NCI-H1417 (cell line): ENCODE measurements around the gene OBP2A.
"Not testable (repeated sequence)": the region's sequence is repeated elsewhere in the genome, so short reads cannot be mapped to it uniquely, and the experiment has no call there.

ENCODE experiments used
- DNase-seq, 3 experiments: peaks; one replicate each; lab custom pipeline; 2025; lab: John Stamatoyannopoulos, UW

The OBP2A gene

DNA sequence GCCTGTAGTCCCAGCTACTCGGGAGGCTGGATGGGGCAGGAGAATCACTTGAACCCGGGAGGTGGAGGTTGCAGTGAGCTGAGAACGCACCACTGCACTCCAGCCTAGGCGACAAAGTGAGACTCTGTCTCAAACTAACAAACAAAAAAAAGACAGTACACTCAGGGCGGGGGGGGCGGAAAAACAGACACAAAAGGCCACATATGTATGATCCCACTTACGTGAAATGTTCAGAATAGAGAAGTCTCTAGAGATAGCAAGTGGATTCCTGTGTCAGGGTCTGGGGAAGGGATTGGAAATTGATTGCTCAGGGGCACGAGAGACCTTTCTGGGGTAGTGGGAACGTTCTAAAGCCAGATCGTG is 33.7 kb upstream of the OBP2A start:
- DNase-seq: no peak

DNA sequence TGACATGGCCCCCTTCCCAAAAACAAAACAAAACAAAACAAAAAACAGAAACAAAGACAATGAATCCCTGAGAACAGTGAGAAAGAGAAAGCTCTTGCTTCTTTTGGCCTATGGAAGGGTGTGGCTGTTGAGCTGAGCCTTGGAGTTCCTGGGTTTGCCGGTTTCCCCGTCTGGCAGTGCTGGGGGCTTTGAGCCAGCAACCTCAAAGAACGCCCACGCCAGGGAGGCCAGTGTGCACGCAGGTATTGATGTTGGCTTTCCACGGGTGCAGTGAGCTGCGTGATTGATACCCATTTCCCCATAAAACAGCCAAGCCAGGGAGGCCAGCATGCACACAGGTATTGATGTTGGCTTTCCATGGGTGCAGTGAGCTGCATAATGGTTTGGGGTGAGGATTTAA is 33.0 kb upstream of the OBP2A start:
- no peak for DNase-seq

DNA sequence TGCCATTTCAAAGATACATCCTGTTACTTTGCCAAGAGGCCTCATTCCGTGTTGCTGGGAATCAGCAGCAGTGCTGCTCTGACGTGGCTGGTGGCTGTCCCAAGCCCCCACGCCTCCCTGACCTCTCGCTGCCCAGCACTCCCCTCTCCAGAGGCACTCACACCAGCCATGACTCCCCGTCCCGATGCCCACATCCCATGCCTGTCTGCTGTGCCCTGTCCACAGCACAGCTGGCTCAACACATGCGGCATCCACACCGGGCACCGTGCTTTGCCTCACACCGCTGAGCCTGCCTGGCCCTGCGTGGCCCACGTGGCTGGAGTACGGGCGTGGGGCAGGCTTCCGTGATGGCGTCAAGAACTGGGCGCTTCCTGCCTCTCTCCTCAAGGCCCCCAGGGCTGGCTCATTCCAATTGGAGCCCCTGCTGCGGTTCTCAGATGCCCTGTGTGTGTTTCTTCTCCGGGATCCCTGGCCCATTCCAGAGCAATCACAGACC is 32.5 kb upstream of the OBP2A start:
- DNase-seq: no peak

DNA sequence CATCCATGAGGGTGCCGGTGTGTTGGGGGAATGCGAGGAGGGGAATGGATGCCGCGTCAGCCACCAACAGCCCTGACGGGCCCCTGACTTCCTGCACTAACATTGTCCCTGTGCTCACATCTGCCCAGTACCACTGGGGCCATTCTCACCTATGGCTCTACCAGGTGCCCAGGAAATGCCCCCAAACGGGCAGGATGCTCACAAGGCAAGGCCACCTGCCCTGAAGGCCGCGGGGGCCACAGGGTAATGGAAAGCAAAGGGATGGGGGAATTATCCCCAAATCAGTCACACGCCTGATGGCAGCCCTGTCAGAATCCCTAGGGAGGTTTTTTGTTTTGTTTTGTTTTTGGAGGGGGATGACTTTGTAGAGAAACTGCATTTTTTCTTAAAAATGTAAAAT is 32.0 kb upstream of the OBP2A start:
- not testable (repeated sequence) for DNase-seq

DNA sequence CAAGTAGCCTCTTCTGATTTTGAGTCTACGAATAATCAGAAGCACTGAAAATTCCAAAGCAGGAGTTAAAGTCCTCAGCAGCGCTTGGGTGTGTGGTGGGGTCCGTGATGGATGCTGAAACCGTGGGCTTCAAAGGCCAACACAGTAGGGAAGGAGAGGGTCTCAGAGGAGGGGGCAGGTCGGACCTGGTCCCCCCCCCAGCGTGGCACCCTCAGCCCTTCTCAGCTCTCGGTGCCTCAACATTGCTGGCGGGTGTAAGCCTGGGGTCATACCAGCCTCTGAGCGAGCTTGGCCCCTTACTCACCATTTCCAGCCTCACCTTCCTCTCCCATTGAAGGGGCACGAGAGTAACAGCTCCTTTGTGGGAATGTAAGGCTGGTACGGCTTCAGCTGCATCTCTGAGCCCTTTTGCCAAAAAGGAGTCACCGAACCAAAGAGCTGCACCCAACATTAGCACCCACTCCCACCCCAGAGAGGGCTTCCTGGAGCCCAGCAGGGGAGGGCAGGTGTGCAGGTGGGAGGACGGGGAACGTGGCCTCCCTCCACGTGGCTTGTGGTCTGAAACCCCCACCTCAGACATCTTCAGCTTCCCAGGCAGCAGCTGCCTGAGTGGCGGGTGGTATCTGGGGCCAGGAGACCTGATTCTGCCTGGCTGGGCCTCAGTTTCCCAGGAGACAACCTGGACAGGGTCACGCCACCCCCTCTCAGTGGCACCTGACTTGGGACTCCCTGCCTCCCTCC is 31.4 kb upstream of the OBP2A start:
- DNase-seq: no peak

DNA sequence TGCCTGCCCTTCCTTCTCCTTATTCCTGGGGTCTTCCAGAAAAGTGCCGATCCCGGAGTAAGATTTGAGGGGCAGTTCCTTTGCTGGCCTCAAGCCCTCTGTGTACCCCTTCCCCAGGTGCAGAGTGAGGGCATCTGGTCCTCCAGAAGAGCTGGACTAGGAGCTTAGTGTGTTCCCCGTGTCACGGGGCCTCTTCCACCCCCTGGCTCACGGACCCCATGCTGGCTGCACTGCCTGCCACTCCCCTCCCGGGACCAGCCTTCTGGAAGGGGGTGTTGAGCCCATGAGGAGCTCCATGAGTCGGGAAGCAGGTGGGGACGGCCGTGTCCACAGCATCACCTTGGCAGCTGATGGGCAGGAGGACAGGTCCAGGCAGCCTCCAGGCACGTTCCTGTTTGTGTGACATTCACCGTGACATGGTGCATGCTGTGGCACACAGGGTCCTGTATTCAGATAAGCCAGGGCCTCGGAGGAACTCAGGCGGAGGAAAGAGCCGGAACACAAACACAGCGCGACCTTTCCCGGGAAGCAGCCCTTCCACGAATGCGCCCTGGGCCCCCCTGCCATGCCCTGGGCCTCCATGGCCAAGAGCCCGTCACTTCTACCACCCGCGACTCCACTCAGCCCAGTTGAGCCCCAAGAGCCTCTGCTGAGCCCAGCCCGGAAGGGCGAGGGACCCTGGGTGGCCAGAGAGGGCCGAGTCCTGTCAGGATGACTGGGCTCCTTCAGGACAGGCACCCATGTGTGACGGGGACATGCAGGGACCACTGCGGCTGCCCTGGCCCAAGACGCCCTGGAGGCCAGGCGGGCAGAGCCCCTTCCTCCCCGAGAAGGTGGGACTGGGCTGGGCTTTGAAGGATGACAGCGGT is 30.6 kb upstream of the OBP2A start:
- DNase-seq: no peak

DNA sequence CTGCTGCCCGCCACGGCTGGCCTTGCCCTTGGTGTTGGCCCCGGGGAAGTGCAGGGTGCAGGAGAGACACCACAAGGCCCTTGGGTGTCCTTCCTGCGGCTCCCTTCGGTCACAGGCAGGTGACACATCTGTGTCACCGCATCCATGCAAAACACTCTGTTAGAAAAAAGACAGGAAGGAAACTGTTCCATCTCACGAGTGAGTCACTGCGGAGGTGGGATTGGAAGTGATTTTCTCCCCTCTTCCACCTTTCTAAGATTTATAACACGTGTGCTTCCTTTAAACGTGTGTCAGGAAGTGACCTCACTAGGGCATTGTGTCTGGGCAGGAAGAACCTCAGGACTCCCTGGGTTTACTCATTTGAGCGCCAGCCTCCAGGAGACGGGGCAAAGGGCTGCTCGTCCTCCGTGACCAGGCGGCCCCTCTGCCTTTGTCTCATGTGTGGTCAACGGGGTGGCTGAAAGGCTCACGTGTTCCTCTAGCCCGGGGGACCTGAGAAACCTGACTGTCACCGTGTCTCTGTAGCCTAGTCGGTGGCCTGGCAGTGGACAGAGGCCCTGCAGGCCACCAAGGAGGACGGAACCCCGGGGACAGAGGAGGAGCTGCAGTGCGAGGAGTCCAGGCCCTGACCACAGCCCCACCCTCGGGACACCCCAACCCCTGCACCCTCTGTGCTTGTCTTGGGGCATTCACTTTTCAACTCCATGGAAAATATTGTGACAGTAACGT is 29.6 kb upstream of the OBP2A start:
- DNase-seq: no peak

DNA sequence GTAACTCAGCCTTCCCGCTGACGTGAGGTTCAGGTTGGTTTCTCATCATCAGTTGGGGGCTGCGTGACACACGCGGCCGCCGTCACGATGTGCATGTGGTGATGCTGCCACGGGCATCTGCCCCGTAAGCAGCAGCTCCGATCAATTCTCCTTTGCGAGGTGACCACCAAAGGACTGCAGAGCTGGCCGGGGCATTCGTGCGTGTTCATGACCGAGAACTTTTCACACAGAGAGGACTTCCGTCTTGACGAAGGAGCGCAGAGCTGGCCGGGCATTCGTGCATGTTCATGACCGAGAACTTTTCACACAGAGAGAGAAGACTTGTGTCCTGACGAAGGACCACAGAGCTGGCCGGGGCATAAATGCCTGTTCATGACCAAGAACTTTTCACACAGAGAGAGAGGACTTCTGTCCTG is 28.5 kb upstream of the OBP2A start:
- DNase-seq: no peak

DNA sequence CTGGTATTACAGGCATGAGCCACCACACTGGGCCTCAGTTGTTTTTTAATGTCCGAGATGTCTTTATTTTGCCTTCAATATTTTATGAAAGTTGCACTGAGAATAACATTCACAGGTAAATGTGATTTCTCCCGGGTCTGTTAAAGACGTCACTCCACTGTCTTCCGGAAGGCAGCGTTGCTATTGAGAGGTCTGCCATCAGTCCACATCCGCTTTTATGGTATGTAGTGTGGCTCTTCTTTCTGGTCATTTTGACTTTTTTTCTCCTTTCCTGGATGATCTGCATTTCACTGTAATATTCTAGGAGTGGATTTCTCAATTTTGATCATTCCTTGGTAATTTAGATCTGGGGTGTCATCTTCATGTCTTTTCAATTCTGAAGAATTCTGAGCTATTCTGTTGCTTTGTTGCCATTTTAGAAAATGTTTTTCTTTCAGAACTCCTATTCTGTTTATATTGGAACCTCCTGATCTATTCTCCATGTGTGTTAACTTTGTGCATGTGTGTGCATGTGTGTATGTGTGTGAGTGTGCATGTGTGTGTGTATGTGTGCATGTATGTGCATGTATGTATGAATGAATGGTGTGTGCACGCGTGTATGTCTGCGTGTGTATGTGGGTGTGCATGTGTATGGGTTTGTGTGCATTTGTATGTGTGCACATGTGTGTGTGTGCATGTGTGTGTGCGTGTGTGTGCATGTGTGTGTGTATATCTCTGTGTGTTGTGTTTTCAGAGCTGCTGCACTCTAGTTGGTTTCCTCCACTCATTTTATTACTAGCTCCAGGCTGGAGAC is 26.6 kb upstream of the OBP2A start:
- no peak for DNase-seq

DNA sequence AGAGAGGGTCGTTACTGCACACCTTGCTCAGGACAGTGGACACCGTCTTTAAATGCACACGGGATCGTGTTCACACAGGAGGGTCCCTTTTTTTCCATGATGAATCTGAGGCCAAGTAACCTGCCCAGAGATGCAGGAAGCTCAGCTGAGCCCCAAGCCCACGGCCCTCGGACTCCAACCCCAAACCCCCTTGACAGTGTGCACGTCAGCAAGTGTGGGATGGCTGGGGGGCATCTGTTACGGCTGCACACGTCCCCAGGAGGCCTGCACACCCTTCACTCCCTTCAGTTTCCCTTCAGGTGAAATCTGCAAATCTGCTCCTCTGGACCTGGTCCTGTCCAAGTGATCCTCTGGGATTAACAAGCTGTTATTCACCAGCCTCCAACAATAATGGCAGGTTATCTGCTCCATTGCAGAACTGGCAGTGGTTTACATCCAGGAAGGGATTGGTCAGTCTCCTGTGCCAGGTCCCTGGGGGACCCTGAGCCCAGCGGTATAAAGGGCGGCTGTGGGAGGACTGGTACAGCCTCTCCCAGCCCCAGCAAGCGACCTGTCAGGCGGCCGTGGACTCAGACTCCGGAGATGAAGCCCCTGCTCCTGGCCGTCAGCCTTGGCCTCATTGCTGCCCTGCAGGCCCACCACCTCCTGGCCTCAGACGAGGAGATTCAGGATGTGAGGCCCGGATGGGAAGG is 24.9 kb upstream of the OBP2A start, which contains the start of gene LCN1:
LCN1 (plus strand) TSS at position 525 of the 692 bp plus-strand sequence; CDS start at position 583, 58 bp downstream.
- DNase-seq: no peak

DNA sequence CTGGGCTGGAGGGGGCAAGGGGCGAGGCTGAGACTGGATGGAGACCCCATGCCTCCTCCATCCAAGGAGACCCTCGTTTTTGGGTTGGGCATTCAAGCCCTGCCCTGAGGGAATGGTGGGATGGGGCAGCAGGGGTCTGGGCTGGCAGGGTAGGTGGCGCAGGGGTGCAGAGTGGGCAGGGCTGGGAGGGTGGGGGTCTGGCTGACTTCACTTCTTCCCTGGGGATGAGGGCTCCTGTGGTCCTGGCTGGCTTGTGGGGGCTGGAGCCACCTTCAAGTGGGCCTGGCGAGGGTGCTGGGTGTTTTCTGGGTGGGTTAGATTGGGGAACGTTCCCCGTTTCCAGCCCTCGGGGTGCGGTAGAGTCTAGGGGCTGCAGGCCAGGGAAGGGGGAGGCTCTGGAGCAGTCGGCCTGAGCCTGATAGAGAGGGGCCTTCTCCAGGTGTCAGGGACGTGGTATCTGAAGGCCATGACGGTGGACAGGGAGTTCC is 24.3 kb upstream of the OBP2A start:
- no peak for DNase-seq

DNA sequence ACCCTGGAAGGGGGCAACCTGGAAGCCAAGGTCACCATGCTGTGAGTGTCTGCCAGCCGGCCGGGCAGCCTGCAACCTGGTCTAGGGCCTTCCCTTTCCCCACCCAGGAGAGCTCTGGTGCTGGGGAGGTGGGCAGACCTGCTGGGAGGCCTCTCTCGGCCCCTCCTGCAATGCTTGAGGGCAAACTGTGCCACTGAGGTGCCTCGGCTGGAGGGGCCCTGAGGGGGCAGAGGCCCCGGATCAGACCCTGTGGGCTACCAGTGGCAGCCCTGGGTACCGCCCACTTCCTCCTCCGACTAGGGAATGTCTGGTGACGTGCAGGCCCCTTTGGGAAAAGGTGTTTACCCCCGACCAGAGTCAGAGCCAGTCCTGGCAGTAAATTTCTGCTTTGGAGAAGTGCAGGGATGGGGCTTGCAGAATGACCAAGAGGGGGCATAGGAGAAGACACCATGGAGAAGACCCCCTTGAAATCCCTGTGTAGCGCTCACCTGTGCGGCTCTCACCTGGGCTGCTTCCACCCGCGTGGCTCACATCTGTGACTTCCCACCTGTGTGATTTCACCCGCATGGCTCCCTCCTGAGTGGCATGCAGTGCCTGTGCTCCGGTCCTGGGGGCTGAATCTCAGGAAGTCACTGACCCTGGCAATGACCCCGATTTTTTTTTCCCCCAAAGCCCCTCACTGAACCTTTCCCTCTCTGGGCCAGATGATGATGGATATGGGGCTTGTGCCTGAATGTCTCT is 23.6 kb upstream of the OBP2A start:
- no peak for DNase-seq

DNA sequence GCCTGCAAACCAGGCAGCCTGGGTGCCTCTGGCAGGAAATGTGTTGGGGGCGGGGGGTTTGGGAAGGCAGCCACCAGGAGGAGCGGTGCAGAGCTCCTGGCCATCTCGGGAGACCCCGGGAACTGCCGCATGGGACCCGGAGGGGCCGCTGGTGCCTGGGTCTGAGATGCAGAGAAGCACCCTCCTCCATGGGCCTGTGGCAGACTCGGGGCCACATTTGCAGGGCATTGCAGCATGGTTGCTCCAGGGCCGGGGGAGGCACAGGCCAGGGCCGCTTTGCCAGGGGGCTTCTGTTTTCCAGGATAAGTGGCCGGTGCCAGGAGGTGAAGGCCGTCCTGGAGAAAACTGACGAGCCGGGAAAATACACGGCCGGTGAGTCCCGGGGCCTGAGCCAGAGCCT is 23.0 kb upstream of the OBP2A start:
- DNase-seq: no peak

DNA sequence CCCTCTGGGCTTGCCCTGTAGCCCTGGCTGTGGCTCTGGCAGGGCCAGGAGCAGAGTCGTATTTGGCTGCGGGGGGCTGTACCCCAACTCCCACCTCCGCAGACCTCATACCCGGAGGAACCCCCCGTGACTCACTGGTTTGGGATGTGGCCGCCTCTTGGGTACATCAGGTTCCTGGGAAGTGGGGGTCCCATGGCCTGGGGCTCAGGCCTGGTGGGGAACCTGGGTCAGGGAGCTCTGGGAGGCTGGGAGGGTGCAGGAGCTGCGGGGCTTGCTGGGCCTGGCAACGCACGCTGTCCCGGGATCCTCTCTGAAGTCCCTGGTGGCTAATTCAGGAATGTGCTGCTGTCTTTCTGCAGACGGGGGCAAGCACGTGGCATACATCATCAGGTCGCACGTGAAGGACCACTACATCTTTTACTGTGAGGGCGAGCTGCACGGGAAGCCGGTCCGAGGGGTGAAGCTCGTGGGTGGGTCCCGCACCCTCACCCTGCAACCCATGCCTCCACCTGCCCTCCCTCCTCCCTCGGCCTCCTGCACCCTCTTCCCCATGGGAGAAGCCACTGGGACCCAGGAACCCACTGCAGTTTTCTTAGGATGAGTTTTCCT is 22.3 kb upstream of the OBP2A start:
- no peak for DNase-seq

DNA sequence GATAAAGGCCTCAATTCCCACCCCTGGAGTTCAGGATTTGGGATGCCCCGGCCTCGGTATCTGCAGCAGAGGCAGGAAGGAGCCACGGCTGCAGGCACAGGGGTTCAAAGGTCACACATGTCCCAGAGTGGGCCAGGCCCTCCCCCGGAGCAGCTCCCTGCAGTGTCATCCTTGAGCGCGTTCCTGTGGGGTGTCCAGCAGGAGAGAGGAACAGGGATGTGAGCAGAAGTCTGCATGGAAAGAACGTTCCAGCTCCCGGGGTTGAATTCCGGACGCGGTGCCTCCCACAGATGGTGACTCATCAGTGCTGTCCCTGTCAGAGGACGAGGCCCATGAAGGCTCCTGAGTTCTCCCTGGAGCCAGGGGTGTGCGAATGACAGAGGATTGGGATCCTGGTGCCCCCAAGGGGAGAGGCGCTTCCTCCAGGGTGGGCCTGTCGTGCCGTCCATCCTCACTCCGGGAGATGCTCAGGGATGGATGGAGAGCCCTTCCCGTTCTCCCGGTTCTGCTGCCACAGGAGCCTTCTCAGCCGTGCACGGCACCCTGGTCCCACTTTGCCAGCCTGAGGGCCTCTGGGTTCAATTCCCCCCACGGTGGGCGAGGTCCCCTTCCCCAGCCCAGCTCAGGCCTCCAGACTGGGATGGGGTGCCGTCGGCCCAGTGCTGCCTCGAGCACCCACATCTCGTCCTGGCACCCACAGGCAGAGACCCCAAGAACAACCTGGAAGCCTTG is 21.6 kb upstream of the OBP2A start:
- DNase-seq: no peak

DNA sequence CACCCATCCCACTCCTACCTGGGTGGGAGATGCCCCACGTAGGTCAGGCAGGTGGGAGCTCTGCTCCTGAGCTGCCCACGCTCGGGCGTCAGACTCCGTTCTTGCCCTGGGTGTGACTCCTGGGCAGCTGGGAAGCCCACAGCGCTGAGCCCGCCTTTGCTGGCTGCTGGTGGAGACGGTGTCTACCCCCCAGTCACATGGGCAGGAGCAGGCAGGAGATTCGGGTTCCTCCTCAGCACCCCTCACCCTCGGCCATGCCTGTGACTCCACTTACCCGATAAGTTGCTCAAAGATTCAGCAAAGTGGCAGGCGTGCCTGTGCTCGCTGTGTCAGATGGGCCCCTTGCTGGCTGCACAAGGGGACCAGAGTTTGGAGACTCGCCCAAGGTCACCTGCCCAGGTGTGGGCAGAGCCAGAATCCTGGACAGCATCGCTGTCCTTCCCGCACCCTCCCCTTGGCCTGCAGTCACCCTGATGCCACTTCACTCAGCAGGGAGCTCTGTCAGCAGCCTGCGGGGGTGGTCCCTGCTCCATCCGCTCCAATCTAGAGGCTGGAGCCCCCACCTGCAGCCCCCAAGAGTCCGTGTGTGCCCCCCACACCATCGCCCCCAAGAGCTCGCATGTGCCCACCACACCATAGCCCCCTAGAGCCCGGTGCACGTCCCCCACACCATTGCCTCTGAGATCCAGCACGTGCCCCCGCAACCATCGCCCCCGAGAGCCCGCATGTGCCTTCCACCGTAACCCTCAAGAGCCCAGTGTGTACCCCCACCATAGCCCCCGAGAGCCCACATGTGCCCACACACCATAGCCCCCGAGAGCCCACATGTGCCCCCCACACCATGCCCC is 20.5 kb upstream of the OBP2A start:
- no peak for DNase-seq

DNA sequence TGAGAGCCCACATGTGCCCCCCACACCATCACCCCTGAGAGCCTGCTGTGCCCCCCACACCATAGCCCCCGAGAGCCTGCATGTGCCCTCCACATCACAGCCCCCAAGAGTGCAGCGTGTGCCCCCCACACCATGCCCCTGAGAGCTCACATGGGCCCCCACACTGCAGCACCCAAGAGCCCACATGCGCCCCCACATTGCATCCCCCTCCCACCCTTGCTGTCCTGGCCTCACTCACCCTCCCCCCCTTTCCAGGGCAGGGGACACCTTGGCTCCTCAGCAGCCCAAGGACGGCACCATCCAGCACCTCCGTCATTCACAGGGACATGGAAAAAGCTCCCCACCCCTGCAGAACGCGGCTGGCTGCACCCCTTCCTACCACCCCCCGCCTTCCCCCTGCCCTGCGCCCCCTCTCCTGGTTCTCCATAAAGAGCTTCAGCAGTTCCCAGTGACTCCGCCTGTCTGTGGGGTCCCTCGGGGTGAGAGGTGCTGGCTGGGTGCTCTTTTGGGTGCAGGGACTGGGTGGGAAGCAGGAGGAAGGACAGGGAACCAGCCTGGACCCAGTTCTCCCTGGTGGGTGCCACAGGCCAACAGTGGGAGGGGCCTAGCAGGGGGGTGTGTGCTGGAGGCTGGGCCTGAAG is 19.7 kb upstream of the OBP2A start:
- DNase-seq: no peak
